Esophagus squamous epithelium (tissue), 5 donors: Measurements from ENCODE around the gene RAB36. TPM values are rescaled to one million over a fixed set of nuclear protein-coding genes. Genes with fewer than 3 reads are reported as not detected.

ENCODE experiments used
- DNase-seq: peaks from one replicate; lab custom pipeline; 2025; lab: John Stamatoyannopoulos, UW
- H3K27ac ChIP-seq, 4 donors: fragments of 200-600 bp; sonication (generic); one replicate each; pipeline ENCODE4 v1.5.1; 2016 to 2019; ENCODE audit warnings: mild to moderate bottlenecking in 1 of 4
- H3K27me3 ChIP-seq, 4 donors: fragments of 200-600 bp; sonication (generic); 1 replicate in 3 of 4; 2 replicates in 1 of 4; pipeline versions ENCODE4 v1.5.1 to v1.6.0; 2017 to 2021; ENCODE audit warnings: antibody characterized with exemption in 1 of 4
- H3K36me3 ChIP-seq, 3 donors: fragments of 200-600 bp; sonication (generic); one replicate each; pipeline ENCODE4 v1.5.1; 2016 to 2019
- H3K4me1 ChIP-seq, 3 donors: fragments of 200-600 bp; sonication (generic); one replicate each; pipeline ENCODE4 v1.5.1; 2017 to 2019
- H3K4me3 ChIP-seq, 4 donors: fragments of 200-600 bp; sonication (generic); 1 replicate in 3 of 4; 2 replicates in 1 of 4; pipeline ENCODE4 v1.5.1; 2016 to 2019; ENCODE audit warnings: mild to moderate bottlenecking in 2 of 4, moderate library complexity in 1 of 4
- H3K9me3 ChIP-seq, 3 donors: fragments of 200-600 bp; sonication (generic); one replicate each; pipeline ENCODE4 v1.5.1; 2016 to 2019
- CTCF ChIP-seq, 6 experiments: fragments of 450-650 bp in 4 of 6; fragments of 200-600 bp in 2 of 6; sonication (generic) in 2 of 6; IDR thresholded peaks; one replicate each; pipeline ENCODE4 v1.5.1; 2016 to 2019; ENCODE audit warnings: antibody characterized with exemption in 6 of 6, mild to moderate bottlenecking in 4 of 6, moderate library complexity in 4 of 6
- POLR2A ChIP-seq, 4 donors: fragments of 450-650 bp; IDR thresholded peaks; one replicate each; pipeline ENCODE4 v1.6.1; 2017; ENCODE audit warnings: antibody characterized with exemption in 4 of 4, mild to moderate bottlenecking in 4 of 4, moderate library complexity in 3 of 4
- WGBS, 2 donors: methylation state at CpG; one replicate each; pipeline ENCODE4 v1.1.5; 2018; 5-methylcytosine and 5-hydroxymethylcytosine counted together
- intact Hi-C: fragments of 100-400 bp; cut with DNase I; formaldehyde crosslinking; loops from one replicate; pipeline ENCODE4 v1.15.0; 2022
- total RNA-seq, 4 donors: library from RNA; depleted of rRNA; stranded (reverse); fragments of >200 nt; gene quantifications; one replicate each; pipeline ENCODE4 v1.1.0, GENCODE V29; 2016
- donor health status: DM: yes; HTN: yes; CAD: no.

Gene RAB36
- total RNA-seq, 4 donors from 2014 or later = 1.4 to 3.9 (median 2.3) TPM

- no peak for DNase-seq
- Histone ChIP-seq H3K36me3 (no peaks in the 10 kb centered on the region), H3K27me3 (no peaks in the 10 kb centered on the region), H3K27ac (no peak overlapping the region), H3K4me1 (no peaks in the 10 kb centered on the region), H3K4me3 (no peak overlapping the region), H3K9me3 (no peaks in the 10 kb centered on the region)
- 89 to 100% methylated on average over 2 of the region's 2 CpGs for WGBS, 2 donors
- TF ChIP-seq POLR2A (IDR thresholded peaks at IDR 0.05) (no peak), CTCF (IDR thresholded peaks at IDR 0.05) (no peak)
- intact Hi-C loops = no loop called here
These were observed 30.6 kb upstream of the RAB36 start for GRCh38 chr22:23114721-23115020.

GRCh38 chr22:23115369-23115768, 29.9 kb upstream of the RAB36 start:
- H3K4me1 ChIP-seq = no peaks in the 10 kb centered on the region
- no peaks in the 10 kb centered on the region for H3K27me3 ChIP-seq
- DNase-seq = no peak
- no peaks in the 10 kb centered on the region for H3K9me3 ChIP-seq
- no peaks in the 10 kb centered on the region for H3K36me3 ChIP-seq
- H3K27ac ChIP-seq = no peak overlapping the region
- no peak overlapping the region for H3K4me3 ChIP-seq
- intact Hi-C loops = no loop called here
- WGBS, 2 donors = 79 to 86% methylated on average over 3 to 6 of the region's 7 CpGs
- no peak for TF ChIP-seq CTCF (IDR thresholded peaks at IDR 0.05)
- TF ChIP-seq POLR2A (IDR thresholded peaks at IDR 0.05) = no peak

- no peaks in the 10 kb centered on the region for H3K4me1 ChIP-seq
- H3K4me3 ChIP-seq = no peak overlapping the region
- no peaks in the 10 kb centered on the region for H3K27me3 ChIP-seq
- no peak for TF ChIP-seq CTCF (IDR thresholded peaks at IDR 0.05)
- no peak for TF ChIP-seq POLR2A (IDR thresholded peaks at IDR 0.05)
- intact Hi-C loops = no loop called here
- no peak overlapping the region for H3K27ac ChIP-seq
- no peak for DNase-seq
- WGBS, 2 donors = 56 to 79% methylated on average over 7 to 8 of the region's 18 CpGs
- no peaks in the 10 kb centered on the region for H3K9me3 ChIP-seq
- no peaks in the 10 kb centered on the region for H3K36me3 ChIP-seq
These were observed 29.3 kb upstream of the RAB36 start for GRCh38 chr22:23115825-23116494.

- H3K36me3 ChIP-seq = no peaks in the 10 kb centered on the region
- no peaks in the 10 kb centered on the region for H3K4me1 ChIP-seq
- WGBS, 2 donors = 68 to 86% methylated on average over 6 to 8 of the region's 10 CpGs
- H3K27me3 ChIP-seq = no peaks in the 10 kb centered on the region
- DNase-seq = no peak
- no peaks in the 10 kb centered on the region for H3K9me3 ChIP-seq
- H3K27ac ChIP-seq = no peak overlapping the region
- H3K4me3 ChIP-seq = no peak overlapping the region
- TF ChIP-seq POLR2A (IDR thresholded peaks at IDR 0.05) = no peak
- no peak for TF ChIP-seq CTCF (IDR thresholded peaks at IDR 0.05)
- intact Hi-C loops = no loop called here
These were observed 28.6 kb upstream of the RAB36 start for GRCh38 chr22:23116506-23117263.

GRCh38 chr22:23117275-23117674, 28.0 kb upstream of the RAB36 start:
- no peaks in the 10 kb centered on the region for H3K9me3 ChIP-seq
- intact Hi-C loops = no loop called here
- H3K27ac ChIP-seq = no peak overlapping the region
- no peaks in the 10 kb centered on the region for H3K36me3 ChIP-seq
- TF ChIP-seq POLR2A (IDR thresholded peaks at IDR 0.05) (no peak), CTCF (IDR thresholded peaks at IDR 0.05) (no peak)
- no peaks in the 10 kb centered on the region for H3K4me1 ChIP-seq
- no peak for DNase-seq
- no peaks in the 10 kb centered on the region for H3K27me3 ChIP-seq
- no peak overlapping the region for H3K4me3 ChIP-seq
- 86 to 93% methylated on average over 3 of the region's 10 CpGs for WGBS, 2 donors
